GM19397 (cell line): ENCODE measurements around the gene MEX3D.

Experiments
- ATAC-seq: cut with Tn5 transposase; IDR thresholded peaks from one replicate; pipeline ENCODE4 v1.9.1; 2021; ENCODE audit warnings: mild to moderate bottlenecking, moderate library complexity; ENCODE audit not compliant: unreplicated experiment

Gene MEX3D

DNA sequence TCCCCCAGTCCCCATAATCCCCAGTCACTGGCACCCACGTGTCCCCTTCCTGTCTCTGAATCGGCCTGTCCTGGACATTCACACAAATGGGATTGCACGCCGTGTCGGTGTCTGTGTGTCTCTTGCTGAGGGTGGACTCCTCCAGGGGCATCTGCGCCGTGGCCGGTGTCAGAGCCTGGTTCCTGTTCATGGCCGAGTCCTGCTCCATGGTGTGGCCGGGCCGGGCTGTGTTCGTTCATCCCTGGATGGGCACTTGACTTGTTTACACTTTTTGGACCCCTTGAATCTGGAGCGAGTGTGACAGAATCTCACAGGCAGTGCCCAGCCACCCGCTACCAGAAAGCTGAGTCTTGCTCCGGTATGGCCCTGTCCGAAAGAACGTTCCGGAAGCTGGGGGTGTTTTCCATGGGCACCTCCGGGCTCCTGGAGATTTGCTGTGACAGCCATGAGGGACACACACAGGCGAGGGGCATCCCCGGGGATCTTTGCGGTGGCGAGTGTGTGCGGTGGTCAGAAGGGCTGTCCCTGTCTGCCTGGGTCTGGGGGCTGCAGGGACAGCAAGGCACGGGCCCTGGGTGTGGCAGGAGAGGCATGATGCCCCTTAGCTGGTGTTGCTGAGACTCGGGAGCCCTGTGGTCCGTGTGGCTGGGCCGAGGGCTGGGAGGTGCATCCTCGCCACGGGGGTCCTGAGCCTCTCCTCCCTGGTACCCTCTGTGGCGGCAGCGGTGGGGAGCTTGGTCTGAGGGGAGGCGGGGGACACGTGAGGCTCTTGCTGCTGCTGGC is 6.4 kb upstream of the MEX3D start:
- ATAC-seq = no peak

- no peak for ATAC-seq
These were observed 4.7 kb upstream of the MEX3D start for GRCh38 chr19:1572795-1573194.

DNA sequence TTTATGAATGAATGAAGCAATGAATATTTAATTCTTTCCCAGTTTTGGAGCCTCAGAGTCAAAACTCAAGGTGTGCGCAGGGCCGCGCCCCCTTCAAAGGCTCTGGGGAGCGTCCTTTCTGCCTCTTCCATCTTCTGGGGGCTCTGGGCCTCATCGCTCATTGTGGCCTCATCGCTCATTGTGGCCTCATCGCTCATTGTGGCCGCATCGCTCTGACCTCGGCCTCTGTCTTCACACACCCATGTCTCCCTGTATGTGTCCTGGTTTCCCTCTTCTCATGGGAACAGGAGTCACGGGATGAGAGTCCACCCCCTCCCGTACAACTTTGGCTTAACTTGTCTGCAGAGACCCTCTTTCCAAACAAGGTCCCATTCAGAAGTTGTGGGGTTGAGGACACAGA is 3.2 kb upstream of the MEX3D start:
- no peak for ATAC-seq

DNA sequence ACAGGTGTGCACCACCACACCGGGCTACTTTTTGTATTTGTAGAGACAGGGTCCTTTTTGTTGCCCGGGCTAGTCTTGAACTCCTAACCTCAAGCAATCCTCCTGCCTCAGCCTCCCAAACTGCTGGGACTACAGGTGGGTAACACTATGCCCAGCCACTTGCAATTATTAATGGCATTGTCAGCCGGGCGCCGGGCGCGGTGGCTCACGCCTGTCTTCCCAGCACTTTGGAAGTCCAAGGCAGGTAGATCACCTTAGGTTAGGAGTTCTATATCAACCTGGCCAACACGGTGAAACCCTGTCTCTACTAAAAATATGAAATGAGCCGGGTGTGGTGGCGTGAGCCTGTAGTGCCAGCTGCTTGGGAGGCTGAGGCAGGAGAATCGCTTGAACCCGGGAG is 2.7 kb upstream of the MEX3D start:
- no peak for ATAC-seq

DNA sequence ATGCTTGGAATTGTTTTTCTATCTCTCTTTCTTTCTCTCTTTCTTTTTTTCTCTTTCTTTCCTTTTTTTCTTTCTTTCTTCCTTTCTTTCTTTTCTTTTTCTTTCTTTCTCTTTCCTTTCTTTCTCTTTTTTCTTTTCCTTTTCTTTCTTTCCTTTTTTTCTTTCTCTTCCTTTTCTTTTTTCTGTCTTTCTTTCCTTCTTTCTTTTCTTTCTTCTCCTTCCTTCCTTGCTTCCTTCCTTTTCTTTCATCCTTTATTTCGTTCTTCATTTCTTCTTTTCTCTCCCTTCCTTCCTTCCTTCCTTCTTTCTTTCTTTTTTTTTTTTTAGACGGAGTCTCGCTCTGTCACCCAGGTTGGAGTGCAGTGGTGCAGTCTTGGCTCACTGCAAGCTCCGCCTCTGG is 1.9 kb upstream of the MEX3D start:
- no peak for ATAC-seq

- ATAC-seq = no peak
These were observed 287 bp downstream of the MEX3D start for GRCh38 chr19:1567848-1568227.

GRCh38 chr19:1567116-1567847 is 843 bp downstream of the MEX3D start:
- ATAC-seq = no peak

GRCh38 chr19:1566392-1567115 is 1.6 kb downstream of the MEX3D start:
- ATAC-seq = no peak

- no peak for ATAC-seq
These were observed 4.9 kb downstream of the MEX3D start for GRCh38 chr19:1563251-1563650.

DNA sequence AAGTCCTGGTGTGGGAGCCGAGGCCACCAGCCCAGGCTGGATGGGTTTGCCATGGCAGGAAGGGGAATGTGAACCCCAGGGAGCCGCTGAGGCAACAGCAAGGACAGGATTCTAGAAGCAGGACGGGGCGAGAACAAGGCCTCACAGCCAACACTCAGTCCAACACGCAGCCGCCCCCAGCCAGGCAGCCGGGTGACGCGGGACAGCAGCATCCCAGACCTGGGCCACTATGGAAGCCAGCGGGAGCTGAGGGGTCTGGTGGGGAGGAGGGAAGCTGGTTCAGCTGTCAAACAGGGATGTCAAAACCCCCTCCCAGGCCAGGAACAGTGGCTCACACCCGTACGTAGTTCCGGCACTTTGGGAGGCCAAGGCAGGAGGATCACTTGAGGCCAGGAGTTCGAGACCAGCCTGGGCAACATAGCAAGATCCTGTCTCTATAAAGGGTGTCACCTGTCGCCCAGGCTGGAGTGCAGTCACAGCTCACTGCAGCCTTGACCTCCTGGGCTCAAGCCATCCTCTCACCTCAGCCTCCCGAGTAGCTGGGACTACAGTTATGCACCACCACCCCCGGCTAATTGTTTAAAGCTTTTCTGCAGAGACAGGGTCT is 6.8 kb downstream of the MEX3D start:
- ATAC-seq = no peak

DNA sequence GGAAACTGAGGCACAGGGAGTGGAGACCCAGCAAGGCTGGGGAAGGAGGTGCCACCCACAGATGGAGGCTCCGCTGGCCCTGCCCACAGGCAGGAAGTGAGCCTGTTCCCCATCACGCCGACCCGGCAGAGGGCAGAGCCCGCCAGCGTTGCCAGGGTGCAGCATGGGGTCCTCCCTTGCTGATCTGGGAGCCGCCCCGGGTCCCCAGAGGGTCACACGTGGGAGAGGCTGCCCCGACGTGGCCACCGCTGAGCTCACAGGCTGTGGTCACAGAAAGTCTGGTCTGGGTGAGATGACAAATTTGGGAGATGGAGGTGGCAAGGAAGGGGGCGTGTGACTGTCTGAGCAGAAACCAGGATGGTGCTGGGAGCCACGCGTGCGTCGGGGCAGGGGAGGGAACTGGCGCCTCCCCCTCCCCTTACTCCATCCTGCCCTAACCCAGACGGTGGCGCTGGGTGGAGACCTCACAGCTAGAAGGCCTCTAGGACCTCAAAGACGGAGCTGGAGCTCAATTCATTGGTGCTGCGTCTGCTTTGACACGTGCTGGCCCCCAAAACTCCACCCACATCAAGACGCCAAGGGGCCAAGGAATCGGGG is 7.7 kb downstream of the MEX3D start:
- no peak for ATAC-seq

DNA sequence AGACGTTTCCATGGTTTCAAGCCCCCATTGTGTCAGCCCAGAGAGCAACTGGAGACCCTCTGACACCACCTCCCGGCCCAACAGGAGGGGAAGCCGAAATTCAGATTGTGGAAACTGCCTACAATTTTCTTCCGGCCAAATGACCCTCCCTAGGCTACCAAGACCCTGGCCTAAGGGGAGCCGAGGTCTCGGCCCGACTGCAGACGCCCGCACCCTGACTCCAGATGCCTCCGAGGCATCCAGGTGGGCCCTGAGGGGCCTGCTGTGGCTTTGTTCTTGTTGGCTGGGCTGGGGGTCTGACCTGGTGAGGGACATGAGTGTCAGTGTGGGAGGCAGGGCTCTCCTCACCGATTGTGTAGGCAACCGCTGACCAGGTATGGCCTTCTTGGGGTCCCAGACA is 9.6 kb downstream of the MEX3D start:
- ATAC-seq = no peak

DNA sequence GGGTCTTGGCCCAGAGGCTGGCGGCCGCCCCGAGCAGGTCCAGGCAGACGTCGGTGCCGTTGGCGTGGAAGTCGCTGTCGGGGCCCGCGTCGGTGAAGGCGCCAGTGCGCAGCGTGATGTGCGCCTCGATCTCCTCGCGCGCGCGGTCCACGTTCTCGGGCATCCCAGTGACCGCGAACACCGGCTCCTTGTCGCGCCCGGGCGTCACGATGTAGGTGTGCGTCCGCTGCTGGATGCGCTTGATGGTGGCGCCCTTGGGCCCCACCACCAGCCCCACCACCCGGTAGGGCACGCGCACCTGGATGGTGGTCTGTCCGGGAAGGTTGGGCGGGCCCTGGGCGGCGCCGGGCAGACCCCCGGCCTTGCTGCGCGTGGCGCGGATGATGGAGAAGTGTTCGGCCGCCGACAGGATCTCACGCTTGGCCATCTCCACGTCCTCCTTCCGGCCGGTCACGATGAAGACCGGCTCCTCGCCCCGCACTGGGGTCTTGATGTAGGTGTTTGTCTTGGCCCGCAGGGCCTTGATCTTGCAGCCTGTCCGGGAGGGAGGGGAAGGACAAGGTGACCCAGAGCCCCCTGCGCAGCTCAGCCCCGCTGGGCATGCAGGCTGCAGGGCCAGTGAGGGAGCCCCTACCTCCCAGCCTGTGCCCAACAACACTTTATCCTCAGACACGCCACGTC is 11.6 kb downstream of the MEX3D start:
- ATAC-seq = no peak

DNA sequence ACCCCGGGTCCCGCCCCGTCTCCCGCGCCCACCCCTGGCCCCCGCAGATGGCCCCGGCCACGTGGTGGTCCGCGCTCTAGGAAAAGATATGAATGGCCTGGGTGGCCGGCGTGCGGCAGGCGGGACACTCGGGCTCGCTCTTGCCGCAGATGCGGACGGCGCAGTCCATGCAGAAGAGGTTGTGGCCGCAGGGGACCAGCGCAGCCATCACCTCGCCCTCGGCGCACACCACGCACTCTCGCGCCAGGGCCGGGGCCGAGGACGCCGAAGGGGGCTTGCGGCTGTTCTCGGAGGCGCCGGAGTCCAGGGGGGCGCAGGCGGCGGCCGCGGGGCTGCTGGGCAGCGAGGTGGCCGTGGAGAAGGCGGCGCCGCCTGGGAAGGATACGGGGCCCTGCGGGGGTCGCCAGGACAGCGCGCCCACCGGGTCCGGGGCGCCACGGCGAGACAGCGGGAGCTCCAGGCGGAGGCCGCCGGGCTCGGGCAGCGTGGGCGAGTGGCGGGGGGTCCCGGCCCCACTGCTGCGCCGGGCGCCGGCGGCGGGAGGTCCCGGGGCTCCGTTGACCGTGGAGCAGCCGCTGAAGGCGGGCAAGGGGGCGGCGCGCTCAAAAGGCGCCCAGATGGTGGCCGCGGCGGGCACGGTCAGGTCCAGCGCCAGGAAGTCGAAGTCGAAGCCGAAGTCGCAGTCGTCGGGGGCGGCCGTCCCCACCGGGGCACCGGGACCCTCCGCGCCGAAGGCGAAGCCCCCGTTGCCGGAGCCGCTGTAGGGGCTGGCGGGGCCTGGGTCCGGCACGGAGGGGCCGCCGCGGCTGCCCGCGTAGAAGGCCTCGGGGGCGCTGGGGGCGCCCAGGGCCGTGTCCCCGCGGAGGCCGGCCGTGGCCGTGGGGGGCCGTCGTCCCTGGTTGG is 12.4 kb downstream of the MEX3D start:
- ATAC-seq = no peak

DNA sequence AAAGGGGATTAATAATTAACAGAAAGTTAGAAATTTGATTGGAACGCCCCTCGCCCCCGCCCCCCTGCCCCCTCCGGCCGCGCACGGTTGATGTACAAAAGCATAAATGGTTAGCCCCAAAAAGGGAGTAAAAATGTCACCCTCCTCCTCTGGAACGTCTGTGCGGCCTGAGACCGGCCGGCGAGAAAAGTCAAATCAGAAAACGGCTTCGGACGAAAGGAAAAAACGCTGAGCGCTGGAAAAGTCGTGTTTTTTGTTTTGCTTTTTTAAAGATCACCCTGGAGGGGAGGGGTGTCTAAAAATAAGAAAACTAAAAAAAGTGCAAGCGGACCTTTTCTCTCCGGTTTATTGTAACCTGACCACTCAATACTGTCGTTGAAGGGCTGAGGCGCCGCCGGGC is 13.2 kb downstream of the MEX3D start:
- no peak for ATAC-seq

GRCh38 chr19:1553415-1553814 is 14.7 kb downstream of the MEX3D start:
- ATAC-seq = no peak

- ATAC-seq = no peak
These were observed 16.8 kb downstream of the MEX3D start for GRCh38 chr19:1551068-1552040.

- no peak for ATAC-seq
These were observed 18.7 kb downstream of the MEX3D start for GRCh38 chr19:1549332-1549945.
